HG02973 (cell line): ENCODE results near the gene GTF2H3.
"Not testable (repeated sequence)": the region's sequence is repeated elsewhere in the genome, so short reads cannot be mapped to it uniquely, and the experiment has no call there.

ENCODE experiments used
- ATAC-seq: cut with Tn5 transposase; IDR thresholded peaks from one replicate; pipeline ENCODE4 v1.9.1; 2021; ENCODE audit warnings: moderate library complexity; ENCODE audit not compliant: unreplicated experiment

The GTF2H3 gene

DNA sequence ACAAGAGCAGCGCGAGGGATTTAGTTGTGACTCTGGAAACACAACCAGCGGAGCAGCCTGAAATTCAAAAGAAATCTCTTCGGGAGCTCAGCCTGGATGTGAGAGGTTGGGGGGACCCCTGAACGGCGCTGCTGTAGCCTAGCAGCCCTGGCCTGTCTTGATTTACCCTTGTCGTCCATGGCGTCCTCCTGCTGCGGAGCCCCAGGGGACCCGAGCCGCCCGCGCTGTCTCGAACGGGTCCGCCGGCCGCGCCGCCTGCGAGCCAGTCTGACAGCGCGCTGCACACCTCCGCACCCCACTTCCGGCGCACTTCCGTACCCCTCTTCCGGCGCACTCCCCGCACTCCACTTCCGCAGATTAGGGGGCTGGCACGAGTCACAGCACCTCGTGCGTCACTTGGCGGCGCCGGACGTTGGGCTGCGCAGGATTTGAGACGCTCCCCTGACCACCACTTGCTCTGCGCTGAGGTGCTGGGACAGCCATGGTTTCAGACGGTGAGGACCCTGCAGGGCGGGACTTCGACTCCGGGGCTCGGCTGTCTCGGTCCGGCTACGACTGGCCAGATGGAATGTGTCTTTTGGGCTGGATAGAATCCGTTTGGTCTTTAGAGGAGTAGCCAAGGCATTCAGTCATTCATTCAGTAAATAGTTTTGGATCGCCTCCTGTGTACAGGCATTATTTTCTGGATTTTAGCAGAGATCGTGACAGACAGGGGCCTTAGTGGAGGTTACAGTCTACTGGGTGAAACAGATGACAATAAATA lies at the start of gene GTF2H3, which contains the start of gene EIF2B1:
GTF2H3 (plus strand) TSS at position 451 of the 763 bp plus-strand sequence; CDS start at position 482, 31 bp downstream.
EIF2B1 (minus strand) TSS at position 308 of the 763 bp plus-strand sequence; CDS start at position 179, 129 bp downstream.
- ATAC-seq, result peak; percentile 91

GRCh38 chr12:123591702-123592481 lies 41.7 kb upstream of the GTF2H3 start:
- ATAC-seq, result no peak

GRCh38 chr12:123595729-123596128 lies 37.9 kb upstream of the GTF2H3 start:
- no peak for ATAC-seq

DNA sequence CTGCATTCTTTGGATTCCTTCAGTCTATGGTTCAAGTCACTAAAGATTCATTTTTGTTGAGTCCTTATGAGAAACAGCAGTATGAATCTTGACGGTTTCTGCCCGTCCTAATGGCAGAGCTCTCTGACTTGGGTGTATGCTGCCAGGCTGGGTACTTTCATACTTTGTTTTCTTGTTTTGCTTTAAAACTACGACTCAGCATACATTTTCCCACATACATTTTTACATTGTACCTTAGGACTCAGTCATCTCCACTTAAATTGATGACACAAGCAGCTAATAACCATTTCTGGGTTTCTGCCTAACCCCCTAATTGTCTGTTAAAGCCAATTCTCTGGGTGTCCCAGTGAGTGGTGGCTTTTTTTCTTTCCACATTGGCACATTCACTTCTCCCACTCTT lies 36.5 kb upstream of the GTF2H3 start:
- ATAC-seq, result no peak

GRCh38 chr12:123598522-123598921 lies 35.1 kb upstream of the GTF2H3 start:
- no peak for ATAC-seq

DNA sequence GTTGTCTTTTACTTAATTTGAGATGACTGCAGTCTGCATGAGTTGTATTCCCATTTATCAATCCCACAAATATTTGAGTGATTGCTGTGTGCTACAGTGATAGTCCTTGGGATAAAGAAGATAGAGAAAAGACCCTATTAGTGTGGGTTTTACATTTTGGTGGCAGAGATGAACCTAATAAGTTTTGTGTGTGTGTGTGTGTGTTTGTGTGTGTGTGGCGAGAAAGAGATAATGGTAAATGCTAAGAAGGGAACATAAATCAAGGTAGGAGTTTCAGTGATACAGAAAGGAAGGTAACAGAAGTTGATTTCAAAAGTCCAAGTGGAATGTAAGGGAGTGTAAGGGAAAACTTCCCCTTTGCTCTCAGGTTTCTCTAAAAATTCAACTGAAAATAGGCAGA lies 34.3 kb upstream of the GTF2H3 start:
- ATAC-seq, result no peak

DNA sequence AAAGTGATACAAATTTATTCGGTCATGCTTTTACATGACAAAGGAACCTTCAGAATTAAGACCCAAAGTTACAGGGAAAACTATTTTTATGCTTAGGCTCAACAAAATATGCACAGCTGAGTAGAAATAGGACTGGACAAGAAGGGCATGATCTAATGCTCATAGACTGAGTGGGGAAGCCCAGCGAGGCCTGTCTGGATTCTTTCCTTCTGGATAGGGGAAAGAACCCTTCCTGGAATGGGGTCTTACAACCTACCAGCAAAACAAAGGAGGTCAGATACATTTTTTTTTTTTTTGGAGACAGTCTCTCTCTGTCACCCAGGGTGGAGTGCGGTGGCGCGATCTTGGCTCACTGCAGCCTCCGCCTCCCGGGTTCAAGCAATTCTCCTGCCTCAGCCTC lies 33.9 kb upstream of the GTF2H3 start:
- no peak for ATAC-seq

DNA sequence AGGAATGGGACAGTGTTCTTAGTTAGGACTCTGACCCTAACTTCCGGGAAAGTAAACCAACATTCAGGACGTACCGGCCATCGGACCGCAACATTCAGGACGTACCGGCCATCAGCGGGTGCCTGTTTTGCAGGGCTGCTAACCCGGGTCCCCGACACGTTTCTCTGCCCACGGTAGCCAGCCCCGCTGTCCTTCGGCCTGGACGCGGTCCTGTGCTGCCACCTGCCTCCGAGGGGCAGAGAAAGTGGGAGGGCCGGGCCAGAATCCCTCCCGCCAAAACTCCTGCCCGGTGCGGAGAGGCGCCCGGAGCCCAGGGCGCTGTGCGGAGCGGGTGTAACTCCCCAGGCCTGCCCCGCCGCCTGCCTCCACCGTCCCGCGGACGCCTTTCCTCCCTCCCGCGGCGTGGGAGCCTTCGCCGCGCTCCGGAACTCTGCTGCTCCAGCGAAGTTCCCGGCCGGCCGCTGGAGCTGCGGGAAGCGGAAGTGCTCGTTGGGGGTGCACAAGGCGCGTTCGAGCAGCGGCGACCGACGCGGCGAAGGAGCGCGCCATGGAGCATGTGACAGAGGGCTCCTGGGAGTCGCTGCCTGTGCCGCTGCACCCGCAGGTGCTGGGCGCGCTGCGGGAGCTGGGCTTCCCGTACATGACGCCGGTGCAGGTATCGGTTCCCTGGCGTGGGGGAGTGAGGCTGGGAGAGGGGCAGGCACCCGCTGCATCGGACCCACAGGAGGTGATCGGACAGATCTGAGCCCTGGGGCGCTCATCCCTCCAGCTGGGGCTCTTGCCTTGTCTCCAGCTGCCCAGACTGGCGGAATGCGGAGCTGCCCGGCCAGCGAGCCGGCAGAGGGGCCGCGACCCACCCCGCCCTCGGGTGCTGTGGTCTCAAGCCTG lies 31.8 kb upstream of the GTF2H3 start, which contains the start of gene DDX55:
DDX55 (plus strand) TSS at position 498 of the 888 bp plus-strand sequence; CDS start at position 548, 50 bp downstream.
- ATAC-seq, result peak; percentile 80

GRCh38 chr12:123602651-123603195 lies 30.9 kb upstream of the GTF2H3 start:
- no peak for ATAC-seq

- ATAC-seq, result not testable (repeated sequence)
These were observed 30.1 kb upstream of the GTF2H3 start for GRCh38 chr12:123603495-123603894.

- ATAC-seq, result no peak
These were observed 25.9 kb upstream of the GTF2H3 start for GRCh38 chr12:123607756-123608155.

GRCh38 chr12:123608182-123608581 lies 25.4 kb upstream of the GTF2H3 start:
- ATAC-seq, result no peak

DNA sequence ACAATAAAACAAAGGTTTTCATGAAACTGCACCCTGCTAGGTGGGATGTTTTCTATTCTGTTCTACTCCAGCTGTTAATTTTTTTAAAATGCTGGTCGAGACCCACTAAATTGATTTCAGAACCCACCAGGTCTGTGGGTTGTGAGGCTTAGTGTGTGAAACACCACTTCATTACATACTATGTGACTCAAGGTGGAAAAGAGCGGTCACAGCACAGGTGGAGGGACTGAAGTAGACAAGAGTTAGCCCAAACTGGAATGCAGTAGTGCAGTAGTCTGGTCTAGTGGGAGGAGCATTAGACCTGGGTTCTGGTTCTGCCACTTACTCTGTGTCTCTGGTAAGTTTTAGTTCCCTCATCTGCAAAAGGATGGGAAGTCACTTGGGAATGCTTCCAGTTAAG lies 19.5 kb upstream of the GTF2H3 start:
- no peak for ATAC-seq

- ATAC-seq, result no peak
These were observed 19.1 kb upstream of the GTF2H3 start for GRCh38 chr12:123614531-123614930.

DNA sequence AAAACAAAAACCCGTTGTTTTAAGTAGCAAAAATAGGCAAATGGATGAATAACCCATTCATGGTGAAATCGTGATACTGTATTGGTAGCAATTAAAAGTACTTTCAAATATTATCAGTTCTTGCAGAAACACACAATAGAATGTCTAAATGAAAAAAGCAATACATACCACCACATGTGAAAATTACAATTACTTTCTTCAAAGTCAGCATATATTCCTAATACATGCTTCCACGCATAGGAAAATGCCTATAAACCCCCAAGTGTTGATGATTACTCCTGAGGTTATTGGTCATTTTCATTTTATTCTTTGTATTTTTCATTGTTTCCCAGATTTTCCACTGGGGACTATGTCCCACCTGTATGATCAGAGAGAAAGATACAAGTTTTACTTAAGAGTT lies 16.5 kb upstream of the GTF2H3 start:
- no peak for ATAC-seq

DNA sequence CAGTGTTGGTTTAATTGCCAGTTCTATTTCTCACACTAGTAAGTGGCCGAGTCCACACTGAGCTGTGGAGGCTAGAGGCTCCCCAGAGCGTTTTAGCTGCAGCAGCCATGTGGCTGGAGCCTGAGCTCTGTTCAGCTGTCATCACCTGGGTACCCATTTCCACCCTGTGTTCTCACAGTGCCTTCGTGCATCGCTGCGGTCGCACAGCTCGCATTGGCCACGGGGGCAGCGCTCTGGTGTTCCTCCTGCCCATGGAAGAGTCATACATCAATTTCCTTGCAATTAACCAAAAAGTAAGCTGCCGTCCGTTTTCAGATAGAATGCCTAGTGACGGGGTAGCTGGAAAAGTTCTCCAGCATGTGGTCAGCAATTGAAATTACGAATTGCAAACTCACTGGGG lies 16.0 kb upstream of the GTF2H3 start:
- no peak for ATAC-seq

DNA sequence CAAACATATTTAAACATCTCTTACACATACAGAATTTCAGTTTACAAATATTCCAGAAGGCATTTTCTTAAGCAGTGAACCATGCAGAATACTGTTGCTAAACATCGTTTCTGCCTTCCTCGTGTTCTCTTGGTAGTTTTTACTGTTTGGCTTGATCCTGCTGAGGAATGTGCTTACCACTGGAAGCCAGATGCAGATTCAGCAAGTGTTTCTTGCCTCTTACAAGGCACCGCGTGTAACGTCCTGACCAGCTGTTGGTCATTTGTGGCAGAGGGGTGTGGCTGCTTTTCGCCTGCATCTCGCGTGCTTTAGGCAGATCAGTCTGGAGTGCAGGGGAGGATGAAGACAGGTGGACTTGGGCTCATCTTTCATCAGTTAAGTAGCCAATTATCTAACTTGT lies 12.5 kb upstream of the GTF2H3 start:
- ATAC-seq, result no peak

GRCh38 chr12:123621619-123622530 lies 11.8 kb upstream of the GTF2H3 start:
- no peak for ATAC-seq

DNA sequence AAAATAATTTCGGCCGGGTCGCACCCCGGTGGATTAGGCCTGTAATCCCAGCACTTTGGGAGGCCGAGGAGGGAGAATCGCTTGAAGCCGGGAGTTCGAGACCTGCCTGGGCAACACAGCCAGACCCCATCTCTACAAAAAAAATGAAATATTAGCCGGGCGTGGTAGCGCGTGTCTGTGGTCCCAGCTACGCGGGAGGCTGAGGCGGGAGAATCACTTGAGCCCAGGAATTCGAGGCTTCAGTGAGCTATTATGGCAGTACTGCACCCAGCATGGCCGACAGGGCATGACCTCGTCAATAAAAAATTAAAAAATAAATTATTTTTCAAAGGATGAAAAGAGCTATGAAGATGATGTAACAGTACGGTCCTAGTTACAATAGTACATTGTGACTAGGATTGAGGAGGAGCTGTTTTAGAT lies 523 bp downstream of the GTF2H3 start:
- ATAC-seq, result no peak

DNA sequence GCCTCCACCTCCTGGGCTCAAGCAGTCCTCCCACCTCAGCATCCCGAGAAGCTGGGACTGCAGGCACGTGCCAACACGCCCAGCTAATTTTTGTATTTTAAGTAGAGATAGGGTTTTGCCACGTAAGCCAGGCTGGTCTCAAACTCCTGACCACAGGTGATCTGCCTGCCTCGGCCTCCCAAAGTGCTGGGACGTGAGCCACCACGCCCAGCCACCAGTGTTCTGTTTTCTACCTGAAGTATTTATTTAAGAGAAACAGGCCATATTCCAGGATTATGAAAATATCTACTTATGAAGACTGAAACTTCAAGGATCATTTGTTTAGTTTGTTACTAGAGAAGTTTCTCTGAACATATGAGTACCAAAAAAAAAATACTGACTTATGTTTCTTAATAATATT lies 10.3 kb downstream of the GTF2H3 start:
- no peak for ATAC-seq
